Measurements from ENCODE around the gene AMER1. TPM values are rescaled to one million over a fixed set of nuclear protein-coding genes. Genes with fewer than 3 reads are reported as not detected.

The AMER1 gene
- total and polyA plus RNA-seq, 2 of the 8 experiments (the other 6 are each of a cell fraction or from before 2014, with no cell fraction given), result 3.3 to 9.4 TPM

DNA sequence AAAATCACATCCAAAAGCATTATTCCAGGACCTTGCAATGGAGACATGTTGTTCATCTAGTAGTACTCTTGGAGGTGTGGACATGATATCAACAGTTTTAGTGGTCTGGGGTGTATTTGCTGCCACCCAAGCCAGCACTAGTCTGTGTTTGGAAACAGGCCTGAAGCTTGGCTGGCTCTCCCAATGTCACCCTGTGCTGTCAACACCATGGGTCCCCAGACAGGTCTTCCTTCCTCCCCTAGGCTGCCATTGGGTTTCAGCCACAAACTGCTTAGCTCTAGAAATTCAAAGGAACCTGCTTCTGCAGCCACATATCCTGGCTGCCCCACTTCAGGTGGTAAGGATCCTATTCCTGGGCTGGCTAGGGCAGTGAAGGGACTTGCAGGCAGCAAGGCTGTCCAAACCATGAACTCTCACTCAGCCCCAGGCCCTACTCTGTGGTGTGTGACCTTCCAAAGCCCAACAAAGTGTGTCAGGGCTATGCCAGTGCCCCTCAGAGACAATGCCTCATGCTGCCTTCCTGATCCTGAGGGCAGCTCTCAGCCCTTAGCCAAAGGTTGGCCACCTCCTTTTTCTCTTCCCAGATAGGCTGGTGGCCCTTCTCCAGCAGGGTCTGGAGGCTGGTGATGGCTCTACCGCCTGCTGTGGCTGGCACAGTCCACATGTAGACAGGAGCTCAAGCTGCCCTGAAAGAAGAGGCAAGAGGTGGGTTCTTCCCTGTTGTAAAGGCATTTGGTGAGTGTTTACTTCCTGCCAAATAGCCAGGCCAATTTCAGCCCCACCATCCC, 18.3 kb downstream of the AMER1 start:
- Histone ChIP-seq H3K9ac (replicated peaks in 1 of 4; ENCODE audit: extremely low read depth in 1 of 4, low read depth in 3 of 4, low read length in 3 of 4) (no peak overlapping the region), H4K91ac (replicated peaks; ENCODE audit: insufficient read length, low read length) (no peak overlapping the region), H3K79me1 (ENCODE audit: low read depth, low read length) (no peaks in the 10 kb centered on the region), H2BK12ac (ENCODE audit: low read depth, low read length) (no peak overlapping the region), H2BK120ac (replicated peaks; ENCODE audit: low read depth, low read length) (no peak overlapping the region), H3K14ac (ENCODE audit: insufficient read length) (no peak overlapping the region), H2BK20ac (ENCODE audit: low read length) (no peak overlapping the region), H3K9me3 (ENCODE audit: insufficient read depth in 2 of 2, low read depth in 1 of 2, low read length in 1 of 2) (no peaks in the 10 kb centered on the region), H3K79me2 (ENCODE audit: control insufficient read depth in 1 of 2, insufficient read depth in 2 of 2, low read length in 2 of 2) (no peaks in the 10 kb centered on the region), H3K4me3 (ENCODE audit: extremely low read depth in 1 of 4, insufficient read depth in 2 of 4, low read depth in 3 of 4, low read length in 4 of 4) (no peak overlapping the region), H3K27me3 (replicated peaks in 1 of 4; ENCODE audit: control insufficient read depth in 3 of 4, extremely low read depth in 1 of 4, insufficient read depth in 3 of 4, low read length in 3 of 4) (no peaks in the 10 kb centered on the region), H3K56ac (replicated peaks; ENCODE audit: insufficient read length, low read depth, low read length) (no peak overlapping the region), H3K4ac (replicated peaks; ENCODE audit: insufficient read length, low read depth, low read length) (no peak overlapping the region), H2AK5ac (ENCODE audit: low read depth, low read length) (no peak overlapping the region), H3K23me2 (ENCODE audit: low read depth, low read length) (no peaks in the 10 kb centered on the region), H4K5ac (ENCODE audit: insufficient read length, low read depth, low read length) (no peak overlapping the region), H2BK15ac (ENCODE audit: low read length) (no peak overlapping the region), H3K36me3 (ENCODE audit: control insufficient read depth in 2 of 4, insufficient read depth in 4 of 4, low read length in 3 of 4) (peaks cover 0 to 7% (median 2%) of the 10 kb centered on the region in 4 experiments; a peak in 3 of 8 replicates), H2BK5ac (ENCODE audit: low read depth, low read length) (no peak overlapping the region), H4K20me1 (replicated peaks in 1 of 2; ENCODE audit: control insufficient read depth in 1 of 2, insufficient read depth in 2 of 2, low read length in 2 of 2) (no peaks in the 10 kb centered on the region), H3K4me2 (ENCODE audit: insufficient read depth in 1 of 2, low read depth in 2 of 2, low read length in 2 of 2) (no peak overlapping the region), H3K27ac (ENCODE audit: low read depth, low read length) (no peak overlapping the region), H2AFZ (ENCODE audit: low read length) (no peak overlapping the region), H4K8ac (ENCODE audit: extremely low read depth, insufficient read depth, low read length) (no peak overlapping the region), H3K4me1 (replicated peaks in 1 of 4; ENCODE audit: control insufficient read depth in 3 of 4, insufficient read depth in 4 of 4, low read length in 3 of 4) (no peaks in the 10 kb centered on the region), H3K23ac (ENCODE audit: insufficient read length) (no peak overlapping the region), H3K18ac (ENCODE audit: extremely low read depth, low read length) (no peak overlapping the region)
- DNase-seq (ENCODE audit: low read depth in 1 of 2, low spot score in 2 of 2) (no peak), FAIRE-seq (no peak)
- TF ChIP-seq KDM5A (IDR thresholded peaks at IDR 0.05; ENCODE audit: low read length), result no peak
- no peak for TF ChIP-seq SP1 (IDR thresholded peaks at IDR 0.05; ENCODE audit: low read depth, low read length)
- TF ChIP-seq RXRA (IDR thresholded peaks at IDR 0.05; ENCODE audit: insufficient read depth, low read depth, low read length), result no peak
- TF ChIP-seq, protein P1, sequence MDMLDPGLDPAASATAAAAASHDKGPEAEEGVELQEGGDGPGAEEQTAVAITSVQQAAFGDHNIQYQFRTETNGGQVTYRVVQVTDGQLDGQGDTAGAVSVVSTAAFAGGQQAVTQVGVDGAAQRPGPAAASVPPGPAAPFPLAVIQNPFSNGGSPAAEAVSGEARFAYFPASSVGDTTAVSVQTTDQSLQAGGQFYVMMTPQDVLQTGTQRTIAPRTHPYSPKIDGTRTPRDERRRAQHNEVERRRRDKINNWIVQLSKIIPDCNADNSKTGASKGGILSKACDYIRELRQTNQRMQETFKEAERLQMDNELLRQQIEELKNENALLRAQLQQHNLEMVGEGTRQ (IDR thresholded peaks at IDR 0.05; ENCODE audit: low read length), result no peak
- TF ChIP-seq KDM1A (IDR thresholded peaks at IDR 0.05; ENCODE audit: borderline replicate concordance, low read length), result no peak
- no peak for TF ChIP-seq TBP (IDR thresholded peaks at IDR 0.05; ENCODE audit: low read depth, low read length)
- TF ChIP-seq POLR2AphosphoS5 (IDR thresholded peaks at IDR 0.05; ENCODE audit: low read depth, low read length), result no peak
- no peak for TF ChIP-seq EP300 (IDR thresholded peaks at IDR 0.05; ENCODE audit: borderline replicate concordance in 1 of 2, low read depth in 2 of 2, low read length in 2 of 2)
- no peak for TF ChIP-seq POLR2A (IDR thresholded peaks at IDR 0.05; ENCODE audit: control extremely low read depth in 1 of 2, low read depth in 2 of 2, low read length in 2 of 2)
- TF ChIP-seq CEBPB (IDR thresholded peaks at IDR 0.05; ENCODE audit: low read depth, low read length), result no peak
- no peak for TF ChIP-seq ZNF274 (IDR thresholded peaks at IDR 0.05; ENCODE audit: borderline replicate concordance, extremely low read depth, low read length)
- TF ChIP-seq POU5F1 (IDR thresholded peaks at IDR 0.05; ENCODE audit: low read depth, low read length), result no peak
- 60% methylated on average over 1 of the region's 1 CpG; no CpG with 5 or more reads in 1 of the 2 experiments for WGBS, 2 experiments (ENCODE audit: extremely low coverage in 1 of 2, insufficient coverage in 1 of 2, insufficient read length in 1 of 2, insufficient replicate concordance in 2 of 2, low coverage in 1 of 2, low lambda C conversion rate in 2 of 2, missing lambda C conversion rate in 1 of 2)
- POLR2A ChIA-PET (ENCODE audit: partially characterized antibody), result no interaction called here
- CTCF ChIA-PET (ENCODE audit: partially characterized antibody), result interaction anchor here (1.4 kb wide), 1 partner anchor 93 kb away, joined by 3 read pairs; no protein-coding TSS in a partner anchor

All from H1 (cell line).